Right lobe of liver (tissue), 4 donors: ENCODE data around the gene SLC4A8.

ENCODE experiments used
- CTCF ChIP-seq, 4 donors: fragments of 200-600 bp in 3 of 4; fragments of 450-650 bp in 1 of 4; IDR thresholded peaks; one replicate each; pipeline versions ENCODE4 v1.5.1 to v1.8.0; 2016 to 2022; ENCODE audit warnings: antibody characterized with exemption in 4 of 4, mild to moderate bottlenecking in 2 of 4
- POLR2A ChIP-seq: fragments of 450-650 bp; IDR thresholded peaks from one replicate; pipeline ENCODE4 v1.6.1; 2017; ENCODE audit warnings: antibody characterized with exemption, mild to moderate bottlenecking
- donor health status: DM: no; HTN: no; CAD: no.
- donor health status: DM: no; HTN: no; CAD: no.
- donor health status: DM: no; HTN: yes; CAD: no.

GRCh38 chr12:51401900-51402299, 22.7 kb upstream of the SLC4A8 start:
- TF ChIP-seq CTCF (IDR thresholded peaks at IDR 0.05) (no peak), POLR2A (no peak)
